A549 (cell line): ENCODE measurements around the gene CHTF18. TPM values are rescaled to one million over a fixed set of nuclear protein-coding genes. Genes with fewer than 3 reads are reported as not detected.

ENCODE experiments used
- ATAC-seq, 2 experiments: fragments of 200-7000 bp in 1 of 2; fragments of >200 bp in 1 of 2; cut with Nextera tagmentation in 1 of 2; cut with Tn5 transposase in 1 of 2; 3 replicates each; pipeline versions ENCODE4 v1.8.0 to v1.9.1; 2018 to 2020; ENCODE audit warnings: mild to moderate bottlenecking in 1 of 2, moderate library complexity in 1 of 2
- CTCF ChIA-PET: fragments of 300-600 bp; sonication (Branson Sonifier 250); formaldehyde crosslinking; extraction: SDS; loops from one replicate; lab custom pipeline; 2021; ENCODE audit warnings: antibody characterized with exemption, inconsistent platforms; lab: Yijun Ruan, JAX
- POLR2A ChIA-PET: fragments of 350-600 bp; formaldehyde crosslinking; extraction: SDS; loops from one replicate; lab custom pipeline; 2021; ENCODE audit warnings: antibody characterized with exemption, inconsistent platforms; lab: Yijun Ruan, JAX
- DNase-seq, 2 experiments: peaks; one replicate each; pipeline versions ENCODE4 v3.0.0 to v3.0.0-alpha.2; 2011 to 2016; ENCODE audit warnings: low read depth in 1 of 2, low spot score in 1 of 2
- FAIRE-seq: peaks from 2 replicates; lab custom pipeline; 2011; peaks lifted over from hg19 to GRCh38; lab: Jason Lieb, UNC
- H3K27ac ChIP-seq, 2 experiments: fragments of >200 bp; sonication (Bioruptor Twin); formaldehyde crosslinking; 3 replicates each; pipeline ENCODE4 v1.5.1; 2016 to 2017
- H3K4me1 ChIP-seq: fragments of >200 bp; sonication (Bioruptor Twin); formaldehyde crosslinking; 3 replicates; pipeline ENCODE4 v1.6.1; 2016
- H3K4me2 ChIP-seq: fragments of >200 bp; sonication (Bioruptor Twin); formaldehyde crosslinking; 3 replicates; pipeline ENCODE4 v1.6.1; 2016
- H3K4me3 ChIP-seq: fragments of >200 bp; sonication (Bioruptor Twin); formaldehyde crosslinking; 3 replicates; pipeline ENCODE4 v1.5.1; 2016
- H3K9me3 ChIP-seq: fragments of >200 bp; sonication (Bioruptor Twin); formaldehyde crosslinking; 3 replicates; pipeline ENCODE4 v1.6.1; 2016
- BHLHE40 ChIP-seq: IDR thresholded peaks from 2 replicates; pipeline ENCODE4 v1.6.1; 2012; ENCODE audit warnings: low read depth, low read length, inconsistent platforms
- CBX8 ChIP-seq: fragments of 200-600 bp; sonication (generic); IDR thresholded peaks from 2 replicates; pipeline ENCODE4 v1.6.1; 2016
- CHD2 ChIP-seq: fragments of 150-350 bp; IDR thresholded peaks from 2 replicates; pipeline ENCODE4 v1.6.1; 2014; ENCODE audit warnings: low read length; ENCODE audit not compliant: partially characterized antibody
- EHF ChIP-seq: fragments of 250-450 bp; sonication (Bioruptor Pico); IDR thresholded peaks from 2 replicates; pipeline ENCODE4 v1.5.0; 2020; ENCODE audit warnings: mild to moderate bottlenecking
- EP300 ChIP-seq, 2 experiments: fragments of >200 bp; sonication (Bioruptor Twin); formaldehyde crosslinking; IDR thresholded peaks; 2 replicates in 1 of 2; 3 replicates in 1 of 2; pipeline ENCODE4 v1.6.1; 2016 to 2017
- FOSB ChIP-seq: fragments of 250-450 bp; sonication (Bioruptor Pico); IDR thresholded peaks from 2 replicates; pipeline ENCODE4 v1.5.0; 2020; ENCODE audit warnings: mild to moderate bottlenecking, moderate library complexity
- FOSL2 ChIP-seq, 2 experiments: fragments of 450-650 bp in 1 of 2; fragments of >200 bp in 1 of 2; sonication (Bioruptor Twin) in 1 of 2; formaldehyde crosslinking; IDR thresholded peaks; 2 replicates each; pipeline versions ENCODE4 v1.5.0 to v1.6.1; 2016 to 2020; ENCODE audit warnings: mild to moderate bottlenecking in 1 of 2, moderate library complexity in 1 of 2
- HOXB5 ChIP-seq: fragments of 250-450 bp; sonication (Bioruptor Pico); IDR thresholded peaks from 2 replicates; pipeline ENCODE4 v1.5.0; 2020; ENCODE audit warnings: mild to moderate bottlenecking, moderate library complexity
- JUN ChIP-seq, 2 experiments: fragments of >200 bp; sonication (Bioruptor Twin); formaldehyde crosslinking; IDR thresholded peaks; 2 replicates in 1 of 2; 3 replicates in 1 of 2; pipeline ENCODE4 v1.6.1; 2016 to 2017
- KDM1A ChIP-seq: fragments of 200-600 bp; sonication (generic); IDR thresholded peaks from 2 replicates; pipeline ENCODE4 v1.6.1; 2016; ENCODE audit warnings: low read depth, mild to moderate bottlenecking
- MAFK ChIP-seq: fragments of 450-650 bp; IDR thresholded peaks from 2 replicates; pipeline ENCODE4 v1.6.1; 2014; ENCODE audit not compliant: partially characterized antibody
- POLR2A ChIP-seq: IDR thresholded peaks from 2 replicates; pipeline ENCODE4 v1.6.1; 2012; ENCODE audit warnings: mild to moderate bottlenecking, low read length
- ZNF302 ChIP-seq: fragments of 250-450 bp; sonication (Bioruptor Pico); IDR thresholded peaks from 2 replicates; pipeline ENCODE4 v1.9.0; 2021; ENCODE audit warnings: inconsistent platforms, mild to moderate bottlenecking, moderate library complexity
- WGBS: methylation state at CpG from one replicate; pipeline ENCODE4 v1.1.6; 2017; ENCODE audit errors: missing lambda C conversion rate; 5-methylcytosine and 5-hydroxymethylcytosine counted together
- polyA plus RNA-seq, 4 experiments: library from polyadenylated mRNA; depleted of rRNA in 3 of 4; stranded (reverse); fragments of >200 nt; fragmentation: RNase III in 1 of 4; extraction: RNeasy Plus Mini Kit Qiagen cat#74134 plus additional on column Dnase treatment in 1 of 4; gene quantifications; 2 replicates in 3 of 4; 3 replicates in 1 of 4; pipeline ENCODE4 v1.2.3, GENCODE V29; 2011 to 2017
- TF ChIP-seq, protein P1 (sequence below): fragments of 200-600 bp; sonication (generic); IDR thresholded peaks from 2 replicates; pipeline ENCODE4 v1.6.1; 2016; ENCODE audit warnings: antibody characterized with exemption, mild to moderate bottlenecking, moderate library complexity
- TF ChIP-seq, protein P2 (sequence below): fragments of 450-650 bp; IDR thresholded peaks from 2 replicates; pipeline ENCODE4 v1.6.1; 2014; ENCODE audit warnings: antibody characterized with exemption
- TF ChIP-seq, protein P3 (sequence below): IDR thresholded peaks from 2 replicates; pipeline ENCODE4 v1.6.1; 2012

The CHTF18 gene
- polyA plus RNA-seq, 2 of the 4 experiments (the other 2 are of a cell fraction), result 4.8 to 36.7 TPM

GRCh38 chr16:841455-842060 is 53.1 kb downstream of the CHTF18 start (continued):
- TF ChIP-seq, protein P1, sequence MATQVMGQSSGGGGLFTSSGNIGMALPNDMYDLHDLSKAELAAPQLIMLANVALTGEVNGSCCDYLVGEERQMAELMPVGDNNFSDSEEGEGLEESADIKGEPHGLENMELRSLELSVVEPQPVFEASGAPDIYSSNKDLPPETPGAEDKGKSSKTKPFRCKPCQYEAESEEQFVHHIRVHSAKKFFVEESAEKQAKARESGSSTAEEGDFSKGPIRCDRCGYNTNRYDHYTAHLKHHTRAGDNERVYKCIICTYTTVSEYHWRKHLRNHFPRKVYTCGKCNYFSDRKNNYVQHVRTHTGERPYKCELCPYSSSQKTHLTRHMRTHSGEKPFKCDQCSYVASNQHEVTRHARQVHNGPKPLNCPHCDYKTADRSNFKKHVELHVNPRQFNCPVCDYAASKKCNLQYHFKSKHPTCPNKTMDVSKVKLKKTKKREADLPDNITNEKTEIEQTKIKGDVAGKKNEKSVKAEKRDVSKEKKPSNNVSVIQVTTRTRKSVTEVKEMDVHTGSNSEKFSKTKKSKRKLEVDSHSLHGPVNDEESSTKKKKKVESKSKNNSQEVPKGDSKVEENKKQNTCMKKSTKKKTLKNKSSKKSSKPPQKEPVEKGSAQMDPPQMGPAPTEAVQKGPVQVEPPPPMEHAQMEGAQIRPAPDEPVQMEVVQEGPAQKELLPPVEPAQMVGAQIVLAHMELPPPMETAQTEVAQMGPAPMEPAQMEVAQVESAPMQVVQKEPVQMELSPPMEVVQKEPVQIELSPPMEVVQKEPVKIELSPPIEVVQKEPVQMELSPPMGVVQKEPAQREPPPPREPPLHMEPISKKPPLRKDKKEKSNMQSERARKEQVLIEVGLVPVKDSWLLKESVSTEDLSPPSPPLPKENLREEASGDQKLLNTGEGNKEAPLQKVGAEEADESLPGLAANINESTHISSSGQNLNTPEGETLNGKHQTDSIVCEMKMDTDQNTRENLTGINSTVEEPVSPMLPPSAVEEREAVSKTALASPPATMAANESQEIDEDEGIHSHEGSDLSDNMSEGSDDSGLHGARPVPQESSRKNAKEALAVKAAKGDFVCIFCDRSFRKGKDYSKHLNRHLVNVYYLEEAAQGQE, result no peak
- no peak for TF ChIP-seq FOSB (CRISPR knock-in tag)
- TF ChIP-seq, protein P2, sequence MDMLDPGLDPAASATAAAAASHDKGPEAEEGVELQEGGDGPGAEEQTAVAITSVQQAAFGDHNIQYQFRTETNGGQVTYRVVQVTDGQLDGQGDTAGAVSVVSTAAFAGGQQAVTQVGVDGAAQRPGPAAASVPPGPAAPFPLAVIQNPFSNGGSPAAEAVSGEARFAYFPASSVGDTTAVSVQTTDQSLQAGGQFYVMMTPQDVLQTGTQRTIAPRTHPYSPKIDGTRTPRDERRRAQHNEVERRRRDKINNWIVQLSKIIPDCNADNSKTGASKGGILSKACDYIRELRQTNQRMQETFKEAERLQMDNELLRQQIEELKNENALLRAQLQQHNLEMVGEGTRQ, result no peak
- TF ChIP-seq EHF (CRISPR knock-in tag), result no peak
- no peak for TF ChIP-seq JUN (IDR thresholded peaks at IDR 0.05)
- no peak for TF ChIP-seq HOXB5 (CRISPR knock-in tag)
- no peak for TF ChIP-seq FOSL2 (IDR thresholded peaks at IDR 0.05)
- TF ChIP-seq FOSL2 (CRISPR knock-in tag; IDR thresholded peaks at IDR 0.05), result no peak

GRCh38 chr16:842061-842476 is 53.6 kb downstream of the CHTF18 start:
- TF ChIP-seq EP300 (IDR thresholded peaks at IDR 0.05), result no peak
- Histone ChIP-seq H3K4me3 (no peak overlapping the region), H3K4me2 (no peak overlapping the region), H3K4me1 (no peaks in the 10 kb centered on the region), H3K9me3 (peaks cover 3% of the 10 kb centered on the region; the same call in 2 of the 3 replicates), H3K27ac (no peak overlapping the region)
- DNase-seq, result no peak
- ChIA-PET POLR2A (no interaction called here), CTCF (no interaction called here)
- 52% methylated on average over 4 of the region's 19 CpGs for whole genome bisulfite sequencing
- ATAC-seq, result no peak; a peak in 1 of 6 replicates
- no peak for FAIRE-seq

- H3K4me2 ChIP-seq, result no peak overlapping the region
- TF ChIP-seq EHF (CRISPR knock-in tag) (no peak), BHLHE40 (no peak), ZNF302 (CRISPR knock-in tag) (no peak), MAFK (no peak), KDM1A (no peak), CHD2 (no peak), CBX8 (no peak), POLR2A (no peak)
- TF ChIP-seq, protein P3, sequence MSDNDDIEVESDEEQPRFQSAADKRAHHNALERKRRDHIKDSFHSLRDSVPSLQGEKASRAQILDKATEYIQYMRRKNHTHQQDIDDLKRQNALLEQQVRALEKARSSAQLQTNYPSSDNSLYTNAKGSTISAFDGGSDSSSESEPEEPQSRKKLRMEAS, result no peak
- TF ChIP-seq, protein P2, result no peak
- H3K9me3 ChIP-seq, result no peaks in the 10 kb centered on the region; the same call in 2 of the 3 replicates
- H3K4me3 ChIP-seq, result no peak overlapping the region
- 43% methylated on average over 19 of the region's 33 CpGs for WGBS
- H3K4me1 ChIP-seq, result no peaks in the 10 kb centered on the region
- no peak for ATAC-seq
- no peak for FAIRE-seq
- ChIA-PET CTCF (no interaction called here), POLR2A (no interaction called here)
- DNase-seq, result no peak
- no peak overlapping the region for H3K27ac ChIP-seq
These were observed 54.5 kb downstream of the CHTF18 start for GRCh38 chr16:842711-843560.
